Measurements from ENCODE around the gene UBA6.

GRCh38 chr4:67576059-67576466 is 124.9 kb downstream of the UBA6 start:
- TF ChIP-seq CTCF (IDR thresholded peaks at IDR 0.05) (no peak), POLR2A (IDR thresholded peaks at IDR 0.05) (no peak), EP300 (IDR thresholded peaks at IDR 0.05) (no peak)
